Measurements from ENCODE around the gene PPP3CA.
A peak's percentile ranks its signal among the peaks of the same experiment; 100 is the strongest.

PPP3CA gene

DNA sequence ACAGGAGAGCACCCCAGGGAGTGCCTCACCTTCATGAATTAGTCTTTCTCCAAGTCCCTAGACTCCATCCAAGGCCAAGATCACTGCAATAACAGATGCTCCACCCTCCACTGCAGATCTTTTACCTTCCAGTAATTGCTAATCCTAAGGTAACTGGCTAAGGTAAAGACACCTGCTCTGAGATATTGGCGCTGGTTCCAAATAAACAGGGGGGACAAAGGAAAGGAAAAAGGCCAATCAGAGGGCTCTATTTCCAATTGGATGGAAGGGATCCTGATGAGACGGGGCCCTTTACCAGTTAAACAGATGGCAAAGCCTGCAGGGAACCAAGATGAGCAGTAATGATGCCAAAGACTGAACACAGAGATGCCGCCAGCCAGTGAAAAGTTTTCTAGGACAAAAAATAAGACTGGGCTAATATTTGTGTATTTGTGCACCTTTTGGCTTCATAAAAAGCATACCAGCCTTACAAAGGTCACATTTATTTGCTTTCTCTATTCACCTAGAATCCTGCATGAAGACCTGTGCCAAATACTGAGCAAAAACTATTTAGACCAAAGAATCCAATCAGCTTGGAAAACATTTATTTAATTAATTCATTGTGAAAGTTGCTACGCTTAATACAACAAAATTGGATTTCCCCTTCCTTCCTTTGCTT is 148.5 kb downstream of the PPP3CA start:
- TF ChIP-seq, protein P1, sequence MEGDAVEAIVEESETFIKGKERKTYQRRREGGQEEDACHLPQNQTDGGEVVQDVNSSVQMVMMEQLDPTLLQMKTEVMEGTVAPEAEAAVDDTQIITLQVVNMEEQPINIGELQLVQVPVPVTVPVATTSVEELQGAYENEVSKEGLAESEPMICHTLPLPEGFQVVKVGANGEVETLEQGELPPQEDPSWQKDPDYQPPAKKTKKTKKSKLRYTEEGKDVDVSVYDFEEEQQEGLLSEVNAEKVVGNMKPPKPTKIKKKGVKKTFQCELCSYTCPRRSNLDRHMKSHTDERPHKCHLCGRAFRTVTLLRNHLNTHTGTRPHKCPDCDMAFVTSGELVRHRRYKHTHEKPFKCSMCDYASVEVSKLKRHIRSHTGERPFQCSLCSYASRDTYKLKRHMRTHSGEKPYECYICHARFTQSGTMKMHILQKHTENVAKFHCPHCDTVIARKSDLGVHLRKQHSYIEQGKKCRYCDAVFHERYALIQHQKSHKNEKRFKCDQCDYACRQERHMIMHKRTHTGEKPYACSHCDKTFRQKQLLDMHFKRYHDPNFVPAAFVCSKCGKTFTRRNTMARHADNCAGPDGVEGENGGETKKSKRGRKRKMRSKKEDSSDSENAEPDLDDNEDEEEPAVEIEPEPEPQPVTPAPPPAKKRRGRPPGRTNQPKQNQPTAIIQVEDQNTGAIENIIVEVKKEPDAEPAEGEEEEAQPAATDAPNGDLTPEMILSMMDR (IDR thresholded peaks at IDR 0.05; ENCODE audit: low read length, missing control alignments): no peak

DNA sequence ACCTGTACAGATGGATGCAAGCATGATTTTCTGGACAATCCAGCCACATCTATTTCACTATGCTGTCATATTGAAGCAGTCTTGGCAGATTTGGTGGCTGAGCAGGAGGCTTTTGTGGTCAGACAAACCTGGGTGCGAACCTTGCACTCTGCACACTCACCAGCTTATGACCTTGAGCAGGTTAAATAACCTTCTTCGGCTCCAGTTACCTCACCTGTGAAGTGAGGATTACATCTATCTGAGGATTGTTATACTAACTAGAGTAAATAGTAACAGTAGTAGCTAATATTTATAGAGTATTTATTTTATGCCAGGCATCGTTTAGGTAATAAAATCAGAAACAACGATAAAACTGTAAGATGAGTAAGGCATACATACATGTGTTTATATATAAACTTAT is 150.0 kb downstream of the PPP3CA start:
- TF ChIP-seq, protein P1 (IDR thresholded peaks at IDR 0.05; ENCODE audit: low read length, missing control alignments): no peak
- H3K4me3 ChIP-seq (replicated peaks; ENCODE audit: low read depth, low read length): no peak overlapping the region
- DNase-seq (ENCODE audit: low read depth): no peak

More for the DNA sequence above, 148.5 kb downstream of the PPP3CA start:
- no peak for DNase-seq (ENCODE audit: low read depth)
- H3K4me3 ChIP-seq (replicated peaks; ENCODE audit: low read depth, low read length): no peak overlapping the region

GRCh38 chr4:101192244-101192643 is 155.1 kb downstream of the PPP3CA start:
- DNase-seq (ENCODE audit: low read depth): peak; percentile 48
- H3K4me3 ChIP-seq (replicated peaks; ENCODE audit: low read depth, low read length): no peak overlapping the region

GRCh38 chr4:101191302-101192098 is 155.8 kb downstream of the PPP3CA start:
- DNase-seq (ENCODE audit: low read depth): peak; percentile 96
- peak overlapping the region; percentile 13 for H3K4me3 ChIP-seq (replicated peaks; ENCODE audit: low read depth, low read length)
- TF ChIP-seq, protein P1 (IDR thresholded peaks at IDR 0.05; ENCODE audit: low read length, missing control alignments): no peak

More at GRCh38 chr4:101192244-101192643, 155.1 kb downstream of the PPP3CA start:
- TF ChIP-seq, protein P1 (IDR thresholded peaks at IDR 0.05; ENCODE audit: low read length, missing control alignments): no peak

DNA sequence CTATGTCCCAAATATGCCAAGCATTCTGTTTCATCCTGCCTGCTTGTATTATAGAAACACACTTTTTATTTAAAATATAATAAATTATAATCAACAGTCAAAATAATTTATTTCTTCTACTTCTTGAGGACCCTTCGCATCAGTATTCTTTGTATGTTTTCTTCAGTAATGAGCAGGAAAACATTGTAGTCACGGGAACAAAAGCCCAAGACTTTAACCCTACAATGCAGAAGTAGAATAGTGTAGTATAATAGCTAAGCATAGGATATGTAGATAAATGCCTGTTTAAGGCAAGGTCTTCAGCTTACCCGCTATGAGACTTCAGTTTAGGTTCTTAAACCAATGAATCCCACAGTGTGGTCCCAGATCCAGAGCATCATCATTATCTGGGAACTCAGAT is 156.6 kb downstream of the PPP3CA start:
- TF ChIP-seq, protein P1 (IDR thresholded peaks at IDR 0.05; ENCODE audit: low read length, missing control alignments): no peak
- no peak overlapping the region for H3K4me3 ChIP-seq (replicated peaks; ENCODE audit: low read depth, low read length)
- no peak for DNase-seq (ENCODE audit: low read depth)

DNA sequence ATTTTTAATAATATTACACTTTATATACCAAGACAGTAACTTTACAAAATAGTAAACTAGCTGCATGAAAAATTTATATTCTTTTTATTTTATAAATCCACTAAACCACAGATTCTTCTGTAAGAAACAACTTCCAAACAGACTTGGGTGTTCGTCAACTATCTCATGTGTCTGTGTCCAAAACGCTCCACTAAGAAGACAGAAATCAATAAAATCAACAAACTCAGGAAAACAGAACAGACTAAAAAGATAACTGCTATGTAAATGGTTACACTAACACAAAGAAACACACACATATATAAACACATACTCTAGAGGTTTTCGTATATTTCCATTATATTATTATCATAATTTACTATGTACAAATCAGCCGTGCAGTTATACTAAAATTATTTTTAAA is 158.4 kb downstream of the PPP3CA start:
- DNase-seq (ENCODE audit: low read depth): no peak
- TF ChIP-seq, protein P1 (IDR thresholded peaks at IDR 0.05; ENCODE audit: low read length, missing control alignments): no peak
- H3K4me3 ChIP-seq (replicated peaks; ENCODE audit: low read depth, low read length): no peak overlapping the region

All from fibroblast of pulmonary artery (primary cell).